Measurements from ENCODE around the gene BBS1. TPM values are rescaled to one million over a fixed set of nuclear protein-coding genes. Genes with fewer than 3 reads are reported as not detected.

Gene BBS1
- total and polyA plus RNA-seq, 8 donors: 22.8 to 75.1 (median 63.6) TPM

DNA sequence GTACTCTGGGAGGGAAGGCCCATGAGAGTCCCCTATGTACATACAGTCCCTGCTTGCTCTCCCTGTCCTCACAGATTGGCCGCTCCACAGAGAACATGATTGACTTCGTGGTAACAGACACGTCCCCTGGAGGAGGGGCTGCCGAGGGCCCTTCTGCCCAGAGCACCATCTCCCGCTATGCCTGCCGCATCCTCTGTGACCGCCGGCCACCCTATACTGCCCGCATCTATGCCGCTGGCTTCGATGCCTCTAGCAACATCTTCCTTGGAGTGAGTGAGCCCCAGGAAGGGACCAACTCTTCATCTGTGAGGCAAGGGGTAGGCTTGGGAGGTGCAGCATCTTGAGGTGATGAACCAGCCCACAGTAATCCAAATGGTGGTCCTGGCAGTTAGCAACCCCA lies 37.3 kb upstream of the BBS1 start:
- Histone ChIP-seq H3K27ac (no peak overlapping the region), H3K27me3 (no peaks in the 10 kb centered on the region), H3K4me3 (no peak overlapping the region), H3K9me3 (no peaks in the 10 kb centered on the region), H3K4me1 (peaks cover 0 to 4% of the 10 kb centered on the region in 2 donors), H3K36me3 (peaks cover 0 to 44% of the 10 kb centered on the region in 2 donors)
- DNase-seq (no peak), ATAC-seq (no peak)
- intact Hi-C loops (cut with DNase I): no loop called here
- TF ChIP-seq, protein P1, sequence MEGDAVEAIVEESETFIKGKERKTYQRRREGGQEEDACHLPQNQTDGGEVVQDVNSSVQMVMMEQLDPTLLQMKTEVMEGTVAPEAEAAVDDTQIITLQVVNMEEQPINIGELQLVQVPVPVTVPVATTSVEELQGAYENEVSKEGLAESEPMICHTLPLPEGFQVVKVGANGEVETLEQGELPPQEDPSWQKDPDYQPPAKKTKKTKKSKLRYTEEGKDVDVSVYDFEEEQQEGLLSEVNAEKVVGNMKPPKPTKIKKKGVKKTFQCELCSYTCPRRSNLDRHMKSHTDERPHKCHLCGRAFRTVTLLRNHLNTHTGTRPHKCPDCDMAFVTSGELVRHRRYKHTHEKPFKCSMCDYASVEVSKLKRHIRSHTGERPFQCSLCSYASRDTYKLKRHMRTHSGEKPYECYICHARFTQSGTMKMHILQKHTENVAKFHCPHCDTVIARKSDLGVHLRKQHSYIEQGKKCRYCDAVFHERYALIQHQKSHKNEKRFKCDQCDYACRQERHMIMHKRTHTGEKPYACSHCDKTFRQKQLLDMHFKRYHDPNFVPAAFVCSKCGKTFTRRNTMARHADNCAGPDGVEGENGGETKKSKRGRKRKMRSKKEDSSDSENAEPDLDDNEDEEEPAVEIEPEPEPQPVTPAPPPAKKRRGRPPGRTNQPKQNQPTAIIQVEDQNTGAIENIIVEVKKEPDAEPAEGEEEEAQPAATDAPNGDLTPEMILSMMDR (IDR thresholded peaks at IDR 0.05): no peak

DNA sequence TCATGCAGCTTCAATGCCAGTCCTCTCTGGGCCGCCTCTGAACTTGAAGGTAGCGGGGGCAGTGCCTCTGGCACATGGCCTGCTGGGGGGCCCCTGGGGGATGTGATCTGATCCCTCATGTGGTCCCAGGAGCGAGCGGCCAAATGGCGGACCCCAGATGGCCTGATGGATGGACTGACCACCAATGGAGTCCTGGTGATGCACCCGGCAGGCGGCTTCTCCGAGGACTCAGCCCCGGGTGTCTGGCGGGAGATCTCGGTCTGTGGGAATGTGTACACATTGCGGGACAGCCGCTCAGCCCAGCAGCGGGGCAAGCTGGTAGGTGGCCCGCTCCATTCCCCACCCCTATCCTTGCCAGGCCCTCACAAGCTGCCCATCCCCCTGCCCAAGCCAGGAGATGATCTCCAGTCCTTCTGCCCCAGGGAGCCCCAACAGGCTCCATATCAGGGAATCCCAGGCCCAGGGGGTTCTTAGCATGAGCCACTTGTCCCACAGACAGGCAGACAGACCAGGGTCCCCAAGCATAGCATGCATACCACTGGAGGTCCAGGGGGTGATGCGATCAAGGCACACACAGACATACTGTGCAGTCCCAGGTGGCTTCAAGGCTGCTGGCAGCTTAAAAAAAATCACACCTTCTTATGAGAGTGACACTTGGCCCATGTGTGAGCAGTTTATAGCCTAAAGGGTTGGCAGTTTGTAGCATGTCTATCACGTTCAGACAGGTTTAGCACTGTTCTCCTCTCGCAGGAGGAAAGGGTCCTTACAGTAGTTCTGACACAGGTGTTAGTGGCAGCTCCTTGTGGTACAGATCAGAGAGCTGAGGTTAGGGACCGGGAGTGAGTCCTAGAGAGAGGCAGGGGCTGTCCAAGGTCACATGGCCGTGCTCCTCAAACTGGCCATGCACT lies 36.6 kb upstream of the BBS1 start:
- TF ChIP-seq, protein P1 (IDR thresholded peaks at IDR 0.05): no peak
- no peak for ATAC-seq
- Histone ChIP-seq H3K27ac (no peak overlapping the region), H3K36me3 (peaks cover 0 to 44% of the 10 kb centered on the region in 2 donors), H3K27me3 (no peaks in the 10 kb centered on the region), H3K4me1 (peaks cover under 1 to 5% of the 10 kb centered on the region in 2 donors), H3K9me3 (no peaks in the 10 kb centered on the region), H3K4me3 (no peak overlapping the region)
- intact Hi-C loops (cut with DNase I): no loop called here
- no peak for DNase-seq

DNA sequence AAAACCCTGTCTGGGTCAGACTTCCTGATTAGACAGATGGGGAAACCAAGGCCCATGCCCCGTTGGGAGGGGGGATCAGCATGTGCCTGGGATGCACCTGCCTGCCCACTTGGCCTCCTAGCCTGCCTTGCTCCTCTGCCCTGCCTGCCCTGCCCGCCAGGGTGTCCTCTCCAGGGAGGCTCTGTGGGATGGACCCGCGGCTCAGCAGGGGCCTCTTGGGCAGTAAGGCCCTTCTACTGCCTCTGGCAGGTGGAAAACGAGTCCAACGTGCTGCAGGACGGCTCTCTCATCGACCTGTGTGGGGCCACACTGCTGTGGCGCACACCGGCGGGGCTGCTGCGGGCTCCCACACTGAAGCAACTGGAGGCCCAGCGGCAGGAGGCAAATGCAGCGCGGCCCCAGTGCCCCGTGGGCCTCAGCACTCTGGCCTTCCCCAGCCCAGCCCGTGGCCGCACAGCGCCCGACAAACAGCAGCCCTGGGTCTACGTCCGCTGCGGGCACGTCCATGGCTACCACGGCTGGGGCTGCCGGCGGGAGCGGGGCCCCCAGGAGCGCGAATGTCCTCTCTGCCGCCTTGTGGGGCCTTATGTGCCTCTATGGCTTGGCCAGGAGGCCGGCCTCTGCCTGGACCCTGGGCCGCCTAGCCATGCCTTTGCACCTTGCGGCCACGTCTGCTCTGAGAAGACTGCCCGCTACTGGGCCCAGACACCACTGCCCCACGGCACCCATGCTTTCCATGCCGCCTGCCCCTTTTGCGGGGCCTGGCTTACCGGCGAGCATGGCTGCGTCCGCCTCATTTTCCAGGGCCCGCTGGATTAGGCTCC lies 34.9 kb upstream of the BBS1 start:
- peaks cover 5 to 16% of the 10 kb centered on the region in 2 donors for H3K4me1 ChIP-seq
- TF ChIP-seq, protein P1 (IDR thresholded peaks at IDR 0.05): no peak
- H3K4me3 ChIP-seq: no peak overlapping the region
- intact Hi-C loops (cut with DNase I): no loop called here
- no peaks in the 10 kb centered on the region for H3K9me3 ChIP-seq
- DNase-seq (no peak), ATAC-seq (no peak)
- peaks cover 0 to 44% of the 10 kb centered on the region in 2 donors for H3K36me3 ChIP-seq
- no peak overlapping the region for H3K27ac ChIP-seq
- no peaks in the 10 kb centered on the region for H3K27me3 ChIP-seq

DNA sequence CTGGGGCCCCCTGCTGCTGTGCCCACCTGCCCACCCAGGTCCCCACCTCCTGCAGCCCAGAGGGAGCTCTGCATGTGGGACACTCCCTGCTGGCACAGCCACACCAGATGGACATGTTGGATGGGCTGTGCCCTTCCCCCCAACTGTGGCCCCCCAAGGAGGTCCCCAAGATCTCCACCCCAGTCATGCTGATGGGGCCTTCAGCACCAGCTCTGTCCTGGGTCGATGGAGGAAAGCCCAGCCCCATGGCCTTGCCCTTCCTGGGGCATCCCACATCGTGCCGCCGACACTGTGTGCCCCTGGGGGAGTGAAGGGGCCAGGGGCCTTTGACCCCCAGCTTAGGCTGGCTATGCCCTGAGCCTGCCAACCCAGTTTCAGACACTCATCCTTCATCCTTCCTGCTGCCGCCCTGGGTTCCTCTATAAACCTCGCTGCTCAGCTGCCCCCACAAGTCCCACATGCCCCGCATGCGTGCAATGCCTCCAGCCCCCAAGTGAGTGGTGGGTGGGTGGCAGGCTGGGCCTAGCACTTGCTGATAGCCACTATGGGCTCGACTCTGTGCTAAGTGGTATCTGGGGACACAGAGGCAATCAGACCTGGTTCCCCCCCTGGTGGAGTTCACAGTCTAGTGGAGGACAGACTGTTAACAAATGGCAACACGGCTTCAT lies 34.1 kb upstream of the BBS1 start:
- intact Hi-C loops (cut with DNase I): no loop called here
- no peak overlapping the region for H3K27ac ChIP-seq
- no peak for ATAC-seq
- H3K4me3 ChIP-seq: no peak overlapping the region
- no peaks in the 10 kb centered on the region for H3K9me3 ChIP-seq
- no peaks in the 10 kb centered on the region for H3K27me3 ChIP-seq
- peaks cover 0 to 44% of the 10 kb centered on the region in 2 donors for H3K36me3 ChIP-seq
- TF ChIP-seq, protein P1 (IDR thresholded peaks at IDR 0.05): no peak
- DNase-seq: no peak
- H3K4me1 ChIP-seq: peaks cover 5 to 24% of the 10 kb centered on the region in 2 donors

All from left lung (tissue), 10 donors.